Ascending aorta (tissue), 2 donors: ENCODE results near the gene GJD4. TPM values are rescaled to one million over a fixed set of nuclear protein-coding genes. Genes with fewer than 3 reads are reported as not detected.

ENCODE experiments used
- DNase-seq, 2 donors: peaks; one replicate each; pipeline ENCODE4 v3.0.0-alpha.2; 2019; ENCODE audit warnings: low spot score in 2 of 2
- H3K27ac ChIP-seq, 2 donors: fragments of 200-600 bp; sonication (generic); one replicate each; pipeline ENCODE4 v1.5.1; 2016 to 2017; ENCODE audit warnings: mild to moderate bottlenecking in 1 of 2
- H3K27me3 ChIP-seq: fragments of 200-600 bp; sonication (generic); one replicate; pipeline ENCODE4 v1.5.1; 2017
- H3K36me3 ChIP-seq, 2 donors: fragments of 200-600 bp; sonication (generic); one replicate each; pipeline ENCODE4 v1.5.1; 2016
- H3K4me1 ChIP-seq, 2 donors: fragments of 200-600 bp; sonication (generic); one replicate each; pipeline ENCODE4 v1.5.1; 2016 to 2017; ENCODE audit warnings: mild to moderate bottlenecking in 1 of 2
- H3K4me3 ChIP-seq, 2 donors: fragments of 200-600 bp; sonication (generic); one replicate each; pipeline ENCODE4 v1.5.1; 2016 to 2017; ENCODE audit warnings: mild to moderate bottlenecking in 1 of 2
- H3K9me3 ChIP-seq, 2 donors: fragments of 200-600 bp; sonication (generic); one replicate each; pipeline ENCODE4 v1.5.1; 2016
- intact Hi-C: fragments of 100-400 bp; cut with DNase I; formaldehyde crosslinking; loops from one replicate; pipeline ENCODE4 v1.15.1; 2023
- total RNA-seq: library from RNA; depleted of rRNA; stranded (reverse); fragments of >200 nt; gene quantifications from one replicate; pipeline ENCODE4 v1.1.0, GENCODE V29; 2016
- TF ChIP-seq, protein P1 (sequence below), 3 experiments: fragments of 200-600 bp in 2 of 3; fragments of 450-650 bp in 1 of 3; sonication (generic) in 2 of 3; IDR thresholded peaks; one replicate each; pipeline ENCODE4 v1.5.1; 2016 to 2019; ENCODE audit warnings: antibody characterized with exemption in 3 of 3, mild to moderate bottlenecking in 1 of 3, moderate library complexity in 1 of 3

The GJD4 gene
- total RNA-seq, 1 donor from 2014 or later: not detected

- peaks cover 0 to 4% of the 10 kb centered on the region in 2 donors for H3K4me1 ChIP-seq
- peak overlapping the region in 1 of 2 donors; percentile 55 for H3K4me3 ChIP-seq
- TF ChIP-seq, protein P1, sequence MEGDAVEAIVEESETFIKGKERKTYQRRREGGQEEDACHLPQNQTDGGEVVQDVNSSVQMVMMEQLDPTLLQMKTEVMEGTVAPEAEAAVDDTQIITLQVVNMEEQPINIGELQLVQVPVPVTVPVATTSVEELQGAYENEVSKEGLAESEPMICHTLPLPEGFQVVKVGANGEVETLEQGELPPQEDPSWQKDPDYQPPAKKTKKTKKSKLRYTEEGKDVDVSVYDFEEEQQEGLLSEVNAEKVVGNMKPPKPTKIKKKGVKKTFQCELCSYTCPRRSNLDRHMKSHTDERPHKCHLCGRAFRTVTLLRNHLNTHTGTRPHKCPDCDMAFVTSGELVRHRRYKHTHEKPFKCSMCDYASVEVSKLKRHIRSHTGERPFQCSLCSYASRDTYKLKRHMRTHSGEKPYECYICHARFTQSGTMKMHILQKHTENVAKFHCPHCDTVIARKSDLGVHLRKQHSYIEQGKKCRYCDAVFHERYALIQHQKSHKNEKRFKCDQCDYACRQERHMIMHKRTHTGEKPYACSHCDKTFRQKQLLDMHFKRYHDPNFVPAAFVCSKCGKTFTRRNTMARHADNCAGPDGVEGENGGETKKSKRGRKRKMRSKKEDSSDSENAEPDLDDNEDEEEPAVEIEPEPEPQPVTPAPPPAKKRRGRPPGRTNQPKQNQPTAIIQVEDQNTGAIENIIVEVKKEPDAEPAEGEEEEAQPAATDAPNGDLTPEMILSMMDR (IDR thresholded peaks at IDR 0.05): no peak
- DNase-seq: no peak
- H3K27me3 ChIP-seq: no peaks in the 10 kb centered on the region
- no peak overlapping the region for H3K27ac ChIP-seq
- no peaks in the 10 kb centered on the region for H3K9me3 ChIP-seq
- intact Hi-C loops: loop anchor here (2.0 to 10.0 kb wide), 3 partner anchors 618 to 1245 kb away; no protein-coding TSS in a partner anchor
- no peaks in the 10 kb centered on the region for H3K36me3 ChIP-seq
These were observed 31.8 kb downstream of the GJD4 start for GRCh38 chr10:35636956-35637355.

DNA sequence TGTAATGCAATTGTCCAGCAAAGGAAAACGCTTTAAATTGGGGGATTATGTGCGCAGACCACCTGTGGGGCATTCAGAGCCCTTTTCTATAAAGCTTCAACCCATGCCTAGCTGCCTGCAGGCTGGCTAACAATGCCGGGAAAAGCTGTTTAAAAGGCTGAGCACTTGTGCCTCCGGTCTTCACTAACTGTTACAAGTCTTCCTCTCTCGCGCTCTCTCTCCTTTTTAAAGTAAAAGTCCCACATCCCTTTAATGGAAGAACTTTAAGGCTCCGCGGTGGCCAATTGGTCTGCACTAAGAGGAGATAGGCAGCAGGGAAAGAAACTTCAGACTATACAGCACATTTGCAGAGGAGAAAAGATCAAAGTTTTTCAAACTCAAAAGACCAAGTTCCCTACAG is 32.3 kb downstream of the GJD4 start:
- Histone ChIP-seq H3K27me3 (no peaks in the 10 kb centered on the region), H3K4me3 (peak overlapping the region in 1 of 2 donors; percentile 55), H3K27ac (no peak overlapping the region), H3K9me3 (no peaks in the 10 kb centered on the region), H3K4me1 (peaks cover 0 to 4% of the 10 kb centered on the region in 2 donors), H3K36me3 (no peaks in the 10 kb centered on the region)
- no peak for DNase-seq
- intact Hi-C loops: loop anchor here (2.0 to 10.0 kb wide), 3 partner anchors 617 to 1245 kb away; no protein-coding TSS in a partner anchor
- TF ChIP-seq, protein P1 (IDR thresholded peaks at IDR 0.05): no peak

DNA sequence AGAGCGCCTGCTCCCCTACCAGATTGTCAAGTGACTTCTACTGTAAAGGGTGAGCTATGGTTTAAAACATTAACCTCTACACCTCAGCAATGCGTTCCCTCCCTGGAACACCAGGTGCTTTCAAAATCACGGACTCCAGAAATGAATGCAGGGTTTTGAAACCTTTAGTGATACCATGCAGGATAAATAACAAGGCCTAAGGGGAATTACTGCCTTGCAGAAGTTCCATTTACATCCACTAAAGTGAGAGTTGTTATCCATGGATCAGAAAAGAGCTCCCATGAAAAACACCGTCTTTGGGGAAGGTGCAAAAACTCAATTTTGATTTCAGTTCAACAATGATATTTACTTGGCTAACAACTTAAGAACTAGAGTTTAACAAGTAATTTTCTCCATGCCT is 33.0 kb downstream of the GJD4 start:
- Histone ChIP-seq H3K36me3 (no peaks in the 10 kb centered on the region), H3K9me3 (no peaks in the 10 kb centered on the region), H3K27ac (no peak overlapping the region), H3K27me3 (no peaks in the 10 kb centered on the region), H3K4me3 (peak overlapping the region in 1 of 2 donors; percentile 55), H3K4me1 (peaks cover 0 to 4% of the 10 kb centered on the region in 2 donors)
- intact Hi-C loops: loop anchor here (5.0 to 10.0 kb wide), 2 partner anchors 617 to 1244 kb away; no protein-coding TSS in a partner anchor
- no peak for DNase-seq
- TF ChIP-seq, protein P1 (IDR thresholded peaks at IDR 0.05): no peak

- H3K27ac ChIP-seq: peak overlapping the region; percentile 11 to 34
- intact Hi-C loops: loop anchor here (5.0 to 10.0 kb wide), 2 partner anchors 616 to 1243 kb away; no protein-coding TSS in a partner anchor
These were observed 34.0 kb downstream of the GJD4 start for GRCh38 chr10:35639021-35639727.

DNA sequence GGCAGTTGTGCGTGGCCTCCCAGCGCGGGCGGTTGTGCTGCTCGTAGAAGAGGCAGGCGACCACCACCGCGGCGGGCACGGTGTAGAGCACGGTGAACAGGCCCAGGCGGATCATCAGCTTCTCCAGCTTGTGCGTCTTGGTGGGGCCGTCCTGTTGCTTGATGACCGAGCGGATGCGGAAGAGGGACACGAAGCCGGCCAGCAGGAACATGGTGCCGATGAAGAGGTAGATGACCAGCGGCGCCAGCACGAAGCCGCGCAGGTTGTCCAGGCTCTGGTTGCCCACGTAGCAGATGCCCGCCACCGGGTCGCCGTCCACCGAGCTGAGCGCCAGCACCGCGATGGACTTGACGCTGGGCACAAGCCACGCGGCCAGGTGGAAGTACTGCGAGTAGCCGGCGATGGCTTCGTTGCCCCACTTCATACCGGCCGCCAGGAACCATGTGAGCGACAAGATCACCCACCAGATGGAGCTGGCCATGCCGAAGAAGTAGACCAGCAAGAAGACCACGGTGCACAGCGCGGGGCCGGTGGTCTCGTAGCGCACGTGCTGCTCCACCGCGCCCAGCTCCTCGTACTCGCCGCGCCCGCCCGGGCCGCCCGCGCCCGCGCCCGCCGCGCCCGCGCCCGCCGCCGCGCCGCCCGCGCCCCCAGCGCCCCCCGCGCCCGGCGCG is 34.7 kb downstream of the GJD4 start:
- DNase-seq: no peak
- H3K27me3 ChIP-seq: no peaks in the 10 kb centered on the region
- intact Hi-C loops: loop anchor here (5.0 to 10.0 kb wide), 7 partner anchors 303 to 1242 kb away; partner anchors contain the start of gene CCNY
- no peaks in the 10 kb centered on the region for H3K9me3 ChIP-seq
- TF ChIP-seq, protein P1 (IDR thresholded peaks at IDR 0.05): peak in 1 of 3 experiments; percentile 15
- peak overlapping the region in 1 of 2 donors; percentile 65 for H3K27ac ChIP-seq
- H3K4me3 ChIP-seq: peak overlapping the region; percentile 55 to 73
- peaks cover 0 to 6% of the 10 kb centered on the region in 2 donors for H3K4me1 ChIP-seq
- no peaks in the 10 kb centered on the region for H3K36me3 ChIP-seq

More at GRCh38 chr10:35639021-35639727, 34.0 kb downstream of the GJD4 start:
- TF ChIP-seq, protein P1 (IDR thresholded peaks at IDR 0.05): no peak
- Histone ChIP-seq H3K36me3 (no peaks in the 10 kb centered on the region), H3K27me3 (no peaks in the 10 kb centered on the region), H3K4me1 (peaks cover 0 to 4% of the 10 kb centered on the region in 2 donors), H3K9me3 (no peaks in the 10 kb centered on the region), H3K4me3 (peak overlapping the region; percentile 55 to 73)
- no peak for DNase-seq
